ENCODE results near the gene SERINC1.
A peak's percentile ranks its signal among the peaks of the same experiment; 100 is the strongest.

SERINC1 gene

GRCh38 chr6:122431780-122432179, 39.8 kb downstream of the SERINC1 start:
- no peak for DNase-seq

GRCh38 chr6:122429323-122429722, 42.3 kb downstream of the SERINC1 start:
- no peak for DNase-seq

GRCh38 chr6:122428781-122429180, 42.8 kb downstream of the SERINC1 start:
- peak; percentile 34 for DNase-seq

- DNase-seq: no peak
Measured at GRCh38 chr6:122426597-122426996, 45.0 kb downstream of the SERINC1 start.

GRCh38 chr6:122423734-122424133, 47.9 kb downstream of the SERINC1 start:
- DNase-seq: no peak

- DNase-seq: no peak
Measured at GRCh38 chr6:122422614-122423267, 48.9 kb downstream of the SERINC1 start.

GRCh38 chr6:122422003-122422402, 49.6 kb downstream of the SERINC1 start:
- no peak for DNase-seq

GRCh38 chr6:122416825-122417224, 54.8 kb downstream of the SERINC1 start:
- no peak for DNase-seq

- DNase-seq: no peak
Measured at GRCh38 chr6:122412001-122412400, 59.6 kb downstream of the SERINC1 start.

GRCh38 chr6:122408702-122409458, 62.7 kb downstream of the SERINC1 start:
- DNase-seq: no peak

- DNase-seq: no peak
Measured at GRCh38 chr6:122408240-122408639, 63.4 kb downstream of the SERINC1 start.

- no peak for DNase-seq
Measured at GRCh38 chr6:122407712-122408111, 63.9 kb downstream of the SERINC1 start.

GRCh38 chr6:122406187-122406586, 65.4 kb downstream of the SERINC1 start:
- DNase-seq: no peak

GRCh38 chr6:122405417-122405816, 66.2 kb downstream of the SERINC1 start:
- DNase-seq: no peak

- DNase-seq: no peak
Measured at GRCh38 chr6:122404444-122404843, 67.2 kb downstream of the SERINC1 start.

- DNase-seq: no peak
Measured at GRCh38 chr6:122401104-122401503, 70.5 kb downstream of the SERINC1 start.

GRCh38 chr6:122400462-122401089, 71.0 kb downstream of the SERINC1 start:
- DNase-seq: no peak

GRCh38 chr6:122400121-122400450, 71.5 kb downstream of the SERINC1 start:
- no peak for DNase-seq

GRCh38 chr6:122399348-122400120, 72.1 kb downstream of the SERINC1 start, which contains the start of gene HSF2:
TSS of gene HSF2 (plus strand) at chr6:122399652. CDS start at chr6:122399738, 86 bp downstream.
- DNase-seq: peak; percentile 99

GRCh38 chr6:122399055-122399347, 72.6 kb downstream of the SERINC1 start:
- no peak for DNase-seq

- no peak for DNase-seq
Measured at GRCh38 chr6:122394016-122394415, 77.6 kb downstream of the SERINC1 start.

- no peak for DNase-seq
Measured at GRCh38 chr6:122393351-122393896, 78.2 kb downstream of the SERINC1 start.

Data from fibroblast of upper back skin (primary cell).